GM12878 (cell line): Measurements from ENCODE around the gene URAD. TPM values are rescaled to one million over a fixed set of nuclear protein-coding genes. Genes with fewer than 3 reads are reported as not detected.

Experiments used
- ATAC-seq: fragments of 200-7000 bp; cut with Tn5 transposase; 3 replicates; pipeline ENCODE4 v1.9.1; 2020; ENCODE audit warnings: mild to moderate bottlenecking, moderate library complexity
- BruUV-seq: library from RNA; stranded (reverse); fragments of 400-500 nt; replicated peaks from 2 replicates; lab custom pipeline; 2021; lab: Mats Ljungman, UMichigan
- CTCF ChIA-PET: fragments of 300-600 bp; sonication (Branson Sonifier 250); formaldehyde crosslinking; extraction: SDS; loops from one replicate; lab custom pipeline; 2021; ENCODE audit warnings: inconsistent platforms; lab: Yijun Ruan, JAX
- POLR2A ChIA-PET: fragments of 350-600 bp; formaldehyde crosslinking; extraction: SDS; loops from one replicate; lab custom pipeline; 2021; ENCODE audit warnings: inconsistent platforms; lab: Charles Lee
- RAD21 ChIA-PET: fragments of 300-600 bp; sonication (Branson Sonifier 250); formaldehyde crosslinking; loops from one replicate; lab custom pipeline; 2023; ENCODE audit warnings: antibody characterized with exemption; ENCODE audit not compliant: unreplicated experiment; lab: Charles Lee
- SMC1A ChIA-PET: fragments of 300-600 bp; sonication (Branson Sonifier 250); formaldehyde crosslinking; loops from one replicate; lab custom pipeline; 2023; ENCODE audit not compliant: unreplicated experiment, uncharacterized antibody; lab: Charles Lee
- DNase-seq: peaks from one replicate; pipeline ENCODE4 v3.0.0-alpha.2; 2011; ENCODE audit warnings: low read depth, low spot score
- FAIRE-seq: peaks from 3 replicates; lab custom pipeline; 2011; peaks lifted over from hg19 to GRCh38; lab: Jason Lieb, UNC
- H2AFZ ChIP-seq: 2 replicates; pipeline ENCODE4 v1.6.0; 2011; ENCODE audit warnings: low read depth, low read length, control low read depth; ENCODE audit not compliant: control insufficient read depth
- H3K27ac ChIP-seq: 2 replicates; pipeline ENCODE4 v1.5.1; 2011; ENCODE audit warnings: control low read depth; ENCODE audit not compliant: control insufficient read depth, insufficient read depth
- H3K27me3 ChIP-seq, 2 experiments: replicated peaks in 1 of 2; 2 replicates each; pipeline versions ENCODE4 v1.6.0 to v1.6.1; 2011; ENCODE audit warnings: low read length in 1 of 2; ENCODE audit not compliant: control insufficient read depth in 2 of 2, insufficient read depth in 2 of 2
- H3K36me3 ChIP-seq, 2 experiments: 2 replicates each; pipeline ENCODE4 v1.5.1; 2011; ENCODE audit warnings: low read length in 1 of 2; ENCODE audit not compliant: control insufficient read depth in 2 of 2, insufficient read depth in 2 of 2
- H3K4me1 ChIP-seq: 2 replicates; pipeline ENCODE4 v1.6.1; 2011; ENCODE audit warnings: mild to moderate bottlenecking, low read length, moderate library complexity, mixed read lengths; ENCODE audit not compliant: control insufficient read depth, insufficient read depth
- H3K4me2 ChIP-seq: 2 replicates; pipeline ENCODE4 v1.6.0; 2011; ENCODE audit warnings: control low read depth; ENCODE audit not compliant: control insufficient read depth, insufficient read depth
- H3K4me3 ChIP-seq: fragments of 200-600 bp; sonication (generic); 2 replicates; pipeline ENCODE4 v1.5.1; 2016
- H3K79me2 ChIP-seq: 2 replicates; pipeline ENCODE4 v1.6.0; 2011; ENCODE audit warnings: low read length; ENCODE audit not compliant: control insufficient read depth, insufficient read depth
- H3K9ac ChIP-seq: 2 replicates; pipeline ENCODE4 v1.8.0; 2011; ENCODE audit warnings: low read length, control low read depth, mixed read lengths; ENCODE audit not compliant: control insufficient read depth, insufficient read depth
- H3K9me3 ChIP-seq: replicated peaks from 3 replicates; pipeline ENCODE4 v1.5.1; 2011; ENCODE audit warnings: mild to moderate bottlenecking, low read length; ENCODE audit not compliant: control insufficient read depth, insufficient read depth
- H4K20me1 ChIP-seq: 2 replicates; pipeline ENCODE4 v1.6.0; 2011; ENCODE audit not compliant: control insufficient read depth, insufficient read depth
- ELK1 ChIP-seq: IDR thresholded peaks from 2 replicates; pipeline ENCODE4 v1.6.1; 2012; ENCODE audit warnings: low read depth, low read length, improper control_type of control experiment
- EP300 ChIP-seq, 2 experiments: fragments of 150-350 bp in 1 of 2; IDR thresholded peaks; 2 replicates each; pipeline ENCODE4 v1.6.1; 2011 to 2012; ENCODE audit warnings: low read depth in 2 of 2, low read length in 2 of 2, borderline replicate concordance in 1 of 2, improper control_type of control experiment in 1 of 2, inconsistent platforms in 1 of 2; ENCODE audit not compliant: control insufficient read depth in 1 of 2
- HDAC6 ChIP-seq: fragments of 200-600 bp; sonication (generic); IDR thresholded peaks from one replicate; pipeline ENCODE4 v1.8.0; 2017; ENCODE audit warnings: antibody characterized with exemption; ENCODE audit not compliant: unreplicated experiment
- IRF4 ChIP-seq: IDR thresholded peaks from 2 replicates; pipeline ENCODE4 v1.6.1; 2011; ENCODE audit warnings: low read depth, low read length
- MTA3 ChIP-seq: IDR thresholded peaks from 2 replicates; pipeline ENCODE4 v1.6.1; 2012; ENCODE audit warnings: low read length, inconsistent platforms, borderline replicate concordance
- NFIC ChIP-seq: IDR thresholded peaks from 2 replicates; pipeline ENCODE4 v1.6.1; 2012; ENCODE audit warnings: low read depth, mild to moderate bottlenecking, inconsistent platforms, low read length, moderate library complexity
- NR2C1 ChIP-seq: fragments of 450-650 bp; IDR thresholded peaks from 2 replicates; pipeline ENCODE4 v1.6.1; 2017; ENCODE audit warnings: antibody characterized with exemption, mild to moderate bottlenecking, moderate library complexity
- NR2C2 ChIP-seq: IDR thresholded peaks from 2 replicates; pipeline ENCODE4 v1.6.1; 2011; ENCODE audit warnings: borderline replicate concordance, low read depth; ENCODE audit not compliant: control insufficient read depth, insufficient read length
- POLR2A ChIP-seq: IDR thresholded peaks from 2 replicates; pipeline ENCODE4 v1.6.1; 2011; ENCODE audit warnings: low read depth, mild to moderate bottlenecking, low read length
- REST ChIP-seq: IDR thresholded peaks from 2 replicates; pipeline ENCODE4 v1.6.1; 2012; ENCODE audit warnings: mild to moderate bottlenecking, low read depth, low read length
- RUNX3 ChIP-seq: IDR thresholded peaks from 2 replicates; pipeline ENCODE4 v1.6.1; 2012; ENCODE audit warnings: low read length, inconsistent platforms
- SUZ12 ChIP-seq: fragments of 200-600 bp; sonication (generic); IDR thresholded peaks from one replicate; pipeline ENCODE4 v1.6.1; 2018; ENCODE audit warnings: antibody characterized with exemption, mild to moderate bottlenecking; ENCODE audit not compliant: unreplicated experiment
- ZBTB40 ChIP-seq: fragments of 450-650 bp; IDR thresholded peaks from 2 replicates; pipeline ENCODE4 v1.6.1; 2016; ENCODE audit warnings: mild to moderate bottlenecking, moderate library complexity, borderline replicate concordance
- whole genome bisulfite sequencing: methylation state at CpG from one replicate; pipeline ENCODE4 v1.1.6; 2016; ENCODE audit warnings: low lambda C conversion rate; ENCODE audit not compliant: insufficient replicate concordance, insufficient coverage; ENCODE audit errors: missing lambda C conversion rate; 5-methylcytosine and 5-hydroxymethylcytosine counted together
- in situ Hi-C: fragments of 300-500 bp; cut with MboI; formaldehyde crosslinking; loops from 9 replicates; pipeline ENCODE4 v1.14.3; 2018; ENCODE audit warnings: mixed read lengths
- intact Hi-C: fragments of 100-400 bp; cut with micrococcal nuclease; formaldehyde crosslinking; loops from one replicate; pipeline ENCODE4 v1.14.2; 2022; ENCODE audit not compliant: unreplicated experiment
- polyA plus RNA-seq, 11 experiments: library from polyadenylated mRNA; depleted of rRNA in 4 of 11; unstranded in 6 of 11; stranded (reverse) in 5 of 11; fragments of >200 nt; fragmentation: Nextera tagmentation in 4 of 11; fragmentation: Illumina TruSeq in 1 of 11; extraction: Ambion mirVana in 4 of 11; extraction: Trizol in 1 of 11; gene quantifications; 1 replicate in 1 of 11; 2 replicates in 10 of 11; pipeline versions ENCODE4 v1.2.1 to v1.2.3, GENCODE V29; 2011 to 2016; ENCODE audit warnings: inconsistent platforms in 2 of 11, missing spikeins in 2 of 11, low read depth in 1 of 11
- total RNA-seq, 4 experiments: library from RNA; depleted of rRNA in 3 of 4; stranded (reverse); fragments of >200 nt in 3 of 4; fragmentation: Illumina TruSeq in 1 of 4; extraction: Trizol in 1 of 4; gene quantifications; 2 replicates each; pipeline versions ENCODE4 v1.2.1 to v1.2.3, GENCODE V29; 2013 to 2021

Gene URAD
- total and polyA plus RNA-seq, 10 of the 15 experiments (the other 5 are each of a cell fraction or from before 2014, with no cell fraction given) = not detected

GRCh38 chr13:27981006-27981708, 7.3 kb downstream of the URAD start:
- no peaks in the 10 kb centered on the region for H3K4me1 ChIP-seq
- BruUV-seq = no TSS peak
- intact Hi-C loops = loop anchor here (10.0 kb wide), 1 partner anchor 996 kb away; no protein-coding TSS in a partner anchor
- CTCF ChIA-PET = interaction anchor here (1.4 to 9.6 kb wide), 4 partner anchors 22 to 620 kb away, joined by 3 to 238 read pairs (median 39); no protein-coding TSS in a partner anchor
- no peak for ATAC-seq
- no peaks in the 10 kb centered on the region for H3K9me3 ChIP-seq
- TF ChIP-seq NR2C2 = no peak
- no peak for TF ChIP-seq HDAC6
- TF ChIP-seq ZBTB40 = no peak
- TF ChIP-seq SUZ12 = no peak
- TF ChIP-seq ELK1 = no peak
- no peak for TF ChIP-seq RUNX3
- no peak for TF ChIP-seq EP300 (IDR thresholded peaks at IDR 0.05; ENCODE audit: borderline replicate concordance in 1 of 2, control insufficient read depth in 1 of 2, low read depth in 2 of 2, low read length in 2 of 2)
- no peak for TF ChIP-seq MTA3
- no peak for TF ChIP-seq REST
- no peak for TF ChIP-seq NR2C1
- TF ChIP-seq IRF4 = no peak
- TF ChIP-seq NFIC = no peak
- no peak for TF ChIP-seq POLR2A
- TF ChIP-seq, all 136 proteins: peak for 0
- Histone ChIP-seq H3K36me3 (no peaks in the 10 kb centered on the region), H3K4me2 (no peak overlapping the region), H3K79me2 (no peaks in the 10 kb centered on the region), H3K4me3 (no peak overlapping the region), H3K27ac (no peak overlapping the region), H3K27me3 (peaks cover 22 to 35% of the 10 kb centered on the region in 2 experiments), H4K20me1 (no peaks in the 10 kb centered on the region), H3K9ac (no peak overlapping the region), H2AFZ (no peak overlapping the region)
- DNase-seq (no peak), FAIRE-seq (no peak)
- RAD21 ChIA-PET = interaction anchor here (1.6 kb wide), 1 partner anchor 151 kb away, joined by 5 read pairs; no protein-coding TSS in a partner anchor
- SMC1A ChIA-PET = interaction anchor here (7.0 kb wide), 1 partner anchor 153 kb away, joined by 89 read pairs; no protein-coding TSS in a partner anchor
- WGBS = 43% methylated on average over 11 of the region's 11 CpGs
- POLR2A ChIA-PET = no interaction called here
- in situ Hi-C loops = loop anchor here (5.0 to 10.0 kb wide), 4 partner anchors 154 to 996 kb away; no protein-coding TSS in a partner anchor
